Mammary epithelial cell (primary cell): ENCODE data around the gene HSF2BP.

Experiments
- CTCF ChIP-seq, 2 donors: IDR thresholded peaks in 1 of 2; conservative IDR thresholded peaks in 1 of 2; 2 replicates each; pipeline ENCODE4 v1.5.1; 2011 to 2012; ENCODE audit warnings: inconsistent platforms in 2 of 2, low read length in 2 of 2, mild to moderate bottlenecking in 2 of 2, control low read depth in 1 of 2, low read depth in 1 of 2; ENCODE audit not compliant: insufficient read depth in 1 of 2; ENCODE audit errors: extremely low read depth in 1 of 2
- EZH2 ChIP-seq: IDR thresholded peaks from 2 replicates; pipeline ENCODE4 v1.6.1; 2012; ENCODE audit warnings: low read length, inconsistent platforms, borderline replicate concordance

GRCh38 chr21:43659136-43660000 is at the start of gene HSF2BP, which contains the start of gene RRP1B:
- TF ChIP-seq CTCF (conservative IDR thresholded peaks at IDR 0.05 in 1 of 2, IDR thresholded peaks at IDR 0.05 in 1 of 2; ENCODE audit: extremely low read depth in 1 of 2, insufficient read depth in 1 of 2, low read depth in 1 of 2, low read length in 2 of 2) (no peak), EZH2 (no peak)
